GM12864 (cell line): Measurements from ENCODE around the gene BCAR3.

Source experiments
- DNase-seq: peaks from one replicate; pipeline ENCODE4 v3.0.0-alpha.2; 2011; ENCODE audit warnings: low read depth
- H3K4me3 ChIP-seq: 2 replicates; pipeline ENCODE4 v1.5.1; 2011; ENCODE audit warnings: mild to moderate bottlenecking, low read depth, low read length, control low read depth
- TF ChIP-seq, protein P1 (sequence below): IDR thresholded peaks from 2 replicates; pipeline ENCODE4 v1.5.1; 2011; ENCODE audit warnings: low read depth, mild to moderate bottlenecking, moderate library complexity, low read length, control low read depth, inconsistent platforms; ENCODE audit errors: missing control alignments

BCAR3 gene

DNA sequence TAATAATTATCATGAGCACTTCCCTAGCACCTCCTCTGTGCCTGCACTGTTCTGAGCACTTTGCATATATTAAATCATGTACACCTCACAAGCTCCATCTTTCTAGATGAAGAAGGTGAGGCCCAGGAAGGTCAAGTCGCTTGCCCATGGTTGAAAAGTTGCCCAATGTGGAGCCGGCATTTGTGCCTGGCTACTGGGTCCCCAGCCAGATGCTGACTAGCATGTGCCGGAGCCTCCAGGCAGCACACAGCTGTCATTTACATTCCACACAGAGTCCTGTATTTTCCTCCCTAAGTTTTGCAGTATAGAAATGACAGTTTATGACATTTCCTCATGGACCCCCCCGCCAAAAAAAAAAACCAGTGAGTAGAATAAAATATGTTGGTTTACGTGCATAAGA, 94.3 kb downstream of the BCAR3 start:
- DNase-seq, result no peak
- TF ChIP-seq, protein P1, sequence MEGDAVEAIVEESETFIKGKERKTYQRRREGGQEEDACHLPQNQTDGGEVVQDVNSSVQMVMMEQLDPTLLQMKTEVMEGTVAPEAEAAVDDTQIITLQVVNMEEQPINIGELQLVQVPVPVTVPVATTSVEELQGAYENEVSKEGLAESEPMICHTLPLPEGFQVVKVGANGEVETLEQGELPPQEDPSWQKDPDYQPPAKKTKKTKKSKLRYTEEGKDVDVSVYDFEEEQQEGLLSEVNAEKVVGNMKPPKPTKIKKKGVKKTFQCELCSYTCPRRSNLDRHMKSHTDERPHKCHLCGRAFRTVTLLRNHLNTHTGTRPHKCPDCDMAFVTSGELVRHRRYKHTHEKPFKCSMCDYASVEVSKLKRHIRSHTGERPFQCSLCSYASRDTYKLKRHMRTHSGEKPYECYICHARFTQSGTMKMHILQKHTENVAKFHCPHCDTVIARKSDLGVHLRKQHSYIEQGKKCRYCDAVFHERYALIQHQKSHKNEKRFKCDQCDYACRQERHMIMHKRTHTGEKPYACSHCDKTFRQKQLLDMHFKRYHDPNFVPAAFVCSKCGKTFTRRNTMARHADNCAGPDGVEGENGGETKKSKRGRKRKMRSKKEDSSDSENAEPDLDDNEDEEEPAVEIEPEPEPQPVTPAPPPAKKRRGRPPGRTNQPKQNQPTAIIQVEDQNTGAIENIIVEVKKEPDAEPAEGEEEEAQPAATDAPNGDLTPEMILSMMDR, result no peak
- no peak overlapping the region for H3K4me3 ChIP-seq

DNA sequence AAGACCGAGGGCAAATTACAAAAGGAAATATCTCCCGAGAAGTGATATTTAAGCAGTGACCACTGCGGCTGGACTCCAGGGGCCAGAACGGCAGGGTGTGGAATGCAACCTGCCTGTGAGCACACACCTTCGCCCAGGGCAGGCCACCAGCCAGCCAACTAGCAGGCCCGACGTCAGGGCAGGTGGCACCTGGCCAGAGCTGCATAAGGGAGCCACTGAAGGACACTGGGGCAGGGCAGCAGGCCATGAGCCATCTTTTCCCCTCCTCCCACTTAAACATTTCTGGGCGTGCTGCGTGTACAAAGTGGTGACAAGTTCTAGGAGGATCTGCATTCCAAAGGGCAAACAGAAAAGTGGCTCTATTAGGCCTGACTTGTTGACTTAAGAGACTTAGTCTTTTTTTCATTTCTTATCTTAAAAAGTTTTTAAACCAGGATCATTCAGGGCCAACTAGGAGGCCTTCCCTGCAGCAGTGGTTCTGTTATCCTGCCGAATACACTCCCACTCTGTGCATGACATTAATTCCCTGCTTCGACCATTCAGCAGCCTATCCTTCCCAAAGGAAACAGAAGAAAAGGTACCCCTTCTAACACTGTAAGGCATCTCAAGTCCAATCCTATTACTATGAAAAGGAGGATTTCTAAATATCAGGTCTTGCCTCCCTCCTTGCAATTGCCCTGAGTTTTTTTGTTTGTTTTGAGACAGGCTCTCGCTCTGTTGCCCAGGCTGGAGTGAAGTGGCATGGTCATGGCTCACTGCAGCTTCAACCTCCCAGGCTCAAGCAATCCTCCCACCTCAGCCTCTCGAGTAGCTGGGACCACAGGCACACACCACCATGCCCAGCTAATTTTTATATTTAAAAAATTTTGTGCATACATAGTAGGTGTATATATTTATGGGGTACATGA, 96.3 kb downstream of the BCAR3 start:
- H3K4me3 ChIP-seq, result no peak overlapping the region
- no peak for DNase-seq
- TF ChIP-seq, protein P1, result no peak

DNA sequence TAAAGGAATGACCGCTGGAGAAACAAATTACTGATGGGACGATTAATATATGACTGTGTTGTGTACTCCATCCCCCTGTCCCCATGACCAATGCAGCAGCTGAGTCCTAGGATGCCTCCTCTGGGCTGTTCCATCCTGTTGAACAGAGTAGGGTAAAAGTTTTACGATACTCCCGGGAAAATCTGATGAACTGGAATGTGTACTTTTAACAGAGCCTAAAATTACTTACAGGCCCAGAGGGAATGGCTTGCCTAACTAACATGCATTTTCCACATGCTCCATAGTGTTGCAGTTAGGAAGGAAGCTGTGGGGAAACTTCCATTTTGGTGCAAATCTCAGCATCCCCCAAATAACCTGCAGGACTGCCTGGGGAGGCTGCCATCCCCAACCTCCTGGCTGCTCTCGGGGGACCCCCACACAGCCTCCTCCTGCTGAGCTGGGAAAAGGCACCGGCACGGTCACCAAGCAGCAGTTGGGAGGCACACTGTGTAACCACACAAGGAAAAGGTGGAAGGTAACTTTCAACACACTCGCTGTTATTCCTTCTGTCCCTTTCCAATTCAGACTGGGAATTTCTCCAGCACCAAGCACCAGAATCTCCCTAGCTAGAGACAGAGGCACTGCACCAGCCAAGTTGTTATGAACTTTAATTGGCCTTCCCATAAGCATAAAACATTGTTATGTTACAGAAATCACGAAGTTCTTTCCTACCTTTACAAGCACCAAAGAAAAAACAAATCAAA, 97.2 kb downstream of the BCAR3 start:
- no peak for DNase-seq
- no peak overlapping the region for H3K4me3 ChIP-seq
- TF ChIP-seq, protein P1, result no peak

DNA sequence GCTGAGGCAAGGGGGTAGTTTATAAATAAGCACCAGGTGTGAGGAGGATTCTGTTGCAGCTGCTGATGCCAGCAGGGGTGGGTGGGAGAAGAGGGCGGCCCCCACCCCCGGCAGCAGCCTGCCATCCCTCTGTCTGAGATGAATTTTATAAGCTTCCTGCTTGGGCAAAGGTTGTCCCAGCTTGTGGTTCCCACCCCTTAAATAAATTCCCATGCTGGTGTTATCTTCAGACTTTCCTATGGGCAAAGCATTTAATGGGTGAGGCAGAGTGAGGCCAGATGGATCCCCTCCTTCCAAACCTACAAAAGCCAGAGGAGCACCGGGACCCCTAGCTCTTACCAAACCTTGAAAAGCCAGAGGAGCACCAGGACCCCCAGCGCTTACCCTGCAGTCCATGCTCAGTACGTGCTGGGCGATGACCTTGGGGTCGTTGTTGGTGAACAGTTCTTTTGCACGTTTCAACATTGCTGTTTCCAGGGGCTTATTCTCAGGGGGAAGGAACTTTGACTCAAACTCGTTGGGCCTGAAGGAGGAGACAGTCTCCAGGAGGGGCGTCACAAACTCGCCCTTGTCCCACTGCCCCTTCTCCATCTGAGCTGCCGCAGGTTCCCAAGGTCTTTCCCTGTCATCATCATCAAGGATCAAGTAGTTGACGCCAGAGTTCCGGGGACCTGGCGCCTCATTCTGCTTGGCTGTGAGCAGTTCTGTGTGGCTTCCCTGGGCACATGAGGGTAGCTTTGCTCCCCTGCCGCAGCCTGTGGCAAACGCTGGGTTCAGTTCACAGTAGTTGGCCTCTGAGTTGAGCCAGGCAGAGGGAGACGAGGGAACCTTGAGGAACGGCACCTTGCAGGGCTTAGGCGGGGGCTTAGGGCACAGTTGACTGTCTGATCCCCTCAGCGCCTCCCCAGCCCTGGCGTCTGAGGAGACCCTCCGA, 99.5 kb downstream of the BCAR3 start:
- no peak for DNase-seq
- H3K4me3 ChIP-seq, result no peak overlapping the region

DNA sequence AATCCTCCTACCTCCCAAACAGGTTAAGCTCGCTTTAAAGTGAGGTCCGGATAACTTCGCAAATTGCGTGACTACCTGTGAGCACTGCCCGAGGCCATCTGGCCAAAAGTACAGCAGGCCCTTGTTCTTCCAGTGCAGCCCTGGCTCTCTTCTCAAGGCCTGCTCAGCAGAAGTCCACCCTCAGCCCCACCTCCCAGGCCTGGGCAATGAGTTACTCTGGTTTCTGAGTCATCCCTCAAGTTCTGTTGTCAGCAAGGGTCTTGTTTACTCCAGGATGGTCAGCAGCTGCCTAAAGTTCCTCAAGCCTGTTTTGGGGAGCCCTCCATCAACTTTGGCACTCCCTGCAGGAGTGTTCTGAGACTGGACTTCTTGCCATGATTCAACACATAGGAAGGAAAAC, 101.7 kb downstream of the BCAR3 start:
- H3K4me3 ChIP-seq, result no peak overlapping the region
- TF ChIP-seq, protein P1, result no peak
- no peak for DNase-seq

More for the DNA sequence above, 99.5 kb downstream of the BCAR3 start:
- TF ChIP-seq, protein P1, result no peak
